ENCODE results near the gene PDPK1. TPM values are rescaled to one million over a fixed set of nuclear protein-coding genes. Genes with fewer than 3 reads are reported as not detected.
"Not testable (repeated sequence)": the region's sequence is repeated elsewhere in the genome, so short reads cannot be mapped to it uniquely, and the experiment has no call there.

PDPK1 gene
- total RNA-seq, 1 donor from 2014 or later, result 51.9 TPM

- H3K4me1 Mint-ChIP-seq, result peaks cover 11% of the 10 kb centered on the region
- peak overlapping the region; percentile 45 for H3K27ac Mint-ChIP-seq
- intact Hi-C loops (cut with micrococcal nuclease), result no loop called here
- peaks cover 33% of the 10 kb centered on the region for H3K36me3 Mint-ChIP-seq (ENCODE audit: low read depth)
- DNase-seq, result no peak
- no peak overlapping the region for H3K4me3 Mint-ChIP-seq
- H3K27me3 Mint-ChIP-seq, result no peaks in the 10 kb centered on the region
- no peaks in the 10 kb centered on the region for H3K9me3 Mint-ChIP-seq
These were observed 50.2 kb downstream of the PDPK1 start for GRCh38 chr16:2587891-2588565.

GRCh38 chr16:2591476-2592240, 53.8 kb downstream of the PDPK1 start:
- H3K27ac Mint-ChIP-seq, result no peak overlapping the region
- H3K9me3 Mint-ChIP-seq, result no peaks in the 10 kb centered on the region
- peaks cover 35% of the 10 kb centered on the region for H3K36me3 Mint-ChIP-seq (ENCODE audit: low read depth)
- no peak for DNase-seq
- H3K4me1 Mint-ChIP-seq, result peaks cover 18% of the 10 kb centered on the region
- H3K27me3 Mint-ChIP-seq, result no peaks in the 10 kb centered on the region
- no peak overlapping the region for H3K4me3 Mint-ChIP-seq
- intact Hi-C loops (cut with micrococcal nuclease), result loop anchor here (10.0 kb wide), 1 partner anchor 57 kb away; the partner anchor contains the start of genes CEMP1 and PDPK1

DNA sequence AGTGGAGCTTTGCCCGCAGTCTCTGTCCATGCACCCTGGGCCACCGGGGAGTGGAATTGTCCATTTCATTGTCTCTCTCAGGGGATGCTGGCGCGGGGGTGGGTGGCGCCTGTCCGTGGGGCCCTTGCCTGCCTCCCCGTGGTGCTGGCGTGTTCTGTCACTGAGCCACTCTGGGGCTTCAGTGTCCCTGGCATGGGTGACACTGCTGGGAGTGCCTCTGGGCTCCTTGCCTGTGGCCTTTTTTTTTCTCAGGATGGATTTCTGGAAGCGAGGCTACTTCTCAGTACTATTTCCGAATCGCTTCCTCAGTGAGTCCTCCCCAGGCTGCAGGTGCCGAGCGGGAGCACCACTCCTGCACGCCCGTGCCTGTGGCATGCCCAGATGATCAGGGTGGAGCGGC, 55.0 kb downstream of the PDPK1 start:
- Mint-ChIP-seq H3K36me3 (ENCODE audit: low read depth) (peaks cover 27% of the 10 kb centered on the region), H3K9me3 (no peaks in the 10 kb centered on the region), H3K27me3 (no peaks in the 10 kb centered on the region), H3K27ac (no peak overlapping the region), H3K4me3 (no peak overlapping the region), H3K4me1 (peaks cover 18% of the 10 kb centered on the region)
- intact Hi-C loops (cut with micrococcal nuclease), result loop anchor here (10.0 kb wide), 1 partner anchor 58 kb away; the partner anchor contains the start of genes CEMP1 and PDPK1
- no peak for DNase-seq

- no peak overlapping the region for H3K27ac Mint-ChIP-seq
- H3K4me1 Mint-ChIP-seq, result peaks cover 13% of the 10 kb centered on the region
- H3K4me3 Mint-ChIP-seq, result no peak overlapping the region
- H3K27me3 Mint-ChIP-seq, result no peaks in the 10 kb centered on the region
- peaks cover 15% of the 10 kb centered on the region for H3K36me3 Mint-ChIP-seq (ENCODE audit: low read depth)
- no peak for DNase-seq
- no peaks in the 10 kb centered on the region for H3K9me3 Mint-ChIP-seq
- intact Hi-C loops (cut with micrococcal nuclease), result loop anchor here (10.0 kb wide), 1 partner anchor 61 kb away; the partner anchor contains the start of genes CEMP1 and PDPK1
These were observed 57.8 kb downstream of the PDPK1 start for GRCh38 chr16:2595393-2596205.

- peaks cover 11% of the 10 kb centered on the region for H3K4me1 Mint-ChIP-seq
- H3K27ac Mint-ChIP-seq, result no peak overlapping the region
- intact Hi-C loops (cut with micrococcal nuclease), result loop anchor here (10.0 kb wide), 1 partner anchor 62 kb away; the partner anchor contains the start of genes CEMP1 and PDPK1
- peaks cover 13% of the 10 kb centered on the region for H3K36me3 Mint-ChIP-seq (ENCODE audit: low read depth)
- no peaks in the 10 kb centered on the region for H3K9me3 Mint-ChIP-seq
- H3K4me3 Mint-ChIP-seq, result no peak overlapping the region
- DNase-seq, result no peak
- no peaks in the 10 kb centered on the region for H3K27me3 Mint-ChIP-seq
These were observed 59.1 kb downstream of the PDPK1 start for GRCh38 chr16:2596747-2597559.

- H3K4me3 Mint-ChIP-seq, result no peak overlapping the region
- H3K4me1 Mint-ChIP-seq, result peaks cover 8% of the 10 kb centered on the region
- peaks cover 10% of the 10 kb centered on the region for H3K36me3 Mint-ChIP-seq (ENCODE audit: low read depth)
- no peaks in the 10 kb centered on the region for H3K9me3 Mint-ChIP-seq
- no peak overlapping the region for H3K27ac Mint-ChIP-seq
- DNase-seq, result no peak
- intact Hi-C loops (cut with micrococcal nuclease), result loop anchor here (10.0 kb wide), 1 partner anchor 63 kb away; the partner anchor contains the start of genes CEMP1 and PDPK1
- no peaks in the 10 kb centered on the region for H3K27me3 Mint-ChIP-seq
These were observed 59.7 kb downstream of the PDPK1 start for GRCh38 chr16:2597560-2597902.

- no peak for DNase-seq
- Mint-ChIP-seq H3K27ac (no peak overlapping the region), H3K9me3 (no peaks in the 10 kb centered on the region), H3K4me3 (no peak overlapping the region), H3K4me1 (peaks cover 11% of the 10 kb centered on the region), H3K27me3 (no peaks in the 10 kb centered on the region), H3K36me3 (ENCODE audit: low read depth) (peaks cover 13% of the 10 kb centered on the region)
- intact Hi-C loops (cut with micrococcal nuclease), result loop anchor here (10.0 kb wide), 1 partner anchor 63 kb away; the partner anchor contains the start of genes CEMP1 and PDPK1
These were observed 60.4 kb downstream of the PDPK1 start for GRCh38 chr16:2598133-2598641.

DNA sequence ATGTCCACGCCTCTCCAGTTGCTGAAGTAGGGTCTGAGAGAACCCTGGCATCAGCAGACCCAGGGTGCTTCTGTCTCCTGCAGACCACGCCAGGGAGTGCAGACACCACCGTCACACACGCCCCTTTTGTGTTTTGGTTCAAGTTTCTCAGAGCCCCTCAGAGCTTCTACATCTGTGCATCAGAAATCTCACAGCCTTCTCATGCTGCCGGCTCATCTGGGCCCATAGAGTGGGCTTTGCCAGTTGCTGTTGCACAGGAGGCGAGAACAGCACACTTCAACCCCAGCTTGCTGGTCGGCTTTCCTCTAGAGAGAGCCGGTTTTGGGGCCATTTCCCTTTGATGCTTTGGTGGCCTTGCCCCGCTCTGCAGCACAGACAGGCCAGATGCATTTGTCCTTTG, 60.9 kb downstream of the PDPK1 start:
- peaks cover 13% of the 10 kb centered on the region for H3K36me3 Mint-ChIP-seq (ENCODE audit: low read depth)
- no peaks in the 10 kb centered on the region for H3K27me3 Mint-ChIP-seq
- no peaks in the 10 kb centered on the region for H3K9me3 Mint-ChIP-seq
- intact Hi-C loops (cut with micrococcal nuclease), result loop anchor here (10.0 kb wide), 1 partner anchor 64 kb away; the partner anchor contains the start of genes CEMP1 and PDPK1
- no peak overlapping the region for H3K27ac Mint-ChIP-seq
- peaks cover 7% of the 10 kb centered on the region for H3K4me1 Mint-ChIP-seq
- no peak overlapping the region for H3K4me3 Mint-ChIP-seq
- DNase-seq, result no peak

- not testable (repeated sequence) for H3K9me3 Mint-ChIP-seq
These were observed 61.3 kb downstream of the PDPK1 start for GRCh38 chr16:2599165-2599564.

GRCh38 chr16:2599785-2600184, 62.0 kb downstream of the PDPK1 start:
- H3K27me3 Mint-ChIP-seq, H3K4me1 Mint-ChIP-seq, H3K9me3 Mint-ChIP-seq, H3K27ac Mint-ChIP-seq, DNase-seq, H3K4me3 Mint-ChIP-seq: not testable (repeated sequence)
- H3K36me3 Mint-ChIP-seq (ENCODE audit: low read depth), result peaks cover 13% of the 10 kb centered on the region
- intact Hi-C loops (cut with micrococcal nuclease), result loop anchor here (10.0 kb wide), 2 partner anchors 65 to 85 kb away; partner anchors contain the start of genes ATP6V0C, CEMP1 and PDPK1

More at GRCh38 chr16:2599165-2599564, 61.3 kb downstream of the PDPK1 start:
- H3K27me3 Mint-ChIP-seq, DNase-seq, H3K4me1 Mint-ChIP-seq, H3K27ac Mint-ChIP-seq, H3K4me3 Mint-ChIP-seq: not testable (repeated sequence)
- intact Hi-C loops (cut with micrococcal nuclease), result loop anchor here (10.0 kb wide), 1 partner anchor 64 kb away; the partner anchor contains the start of genes CEMP1 and PDPK1
- H3K36me3 Mint-ChIP-seq (ENCODE audit: low read depth), result peaks cover 13% of the 10 kb centered on the region

DNA sequence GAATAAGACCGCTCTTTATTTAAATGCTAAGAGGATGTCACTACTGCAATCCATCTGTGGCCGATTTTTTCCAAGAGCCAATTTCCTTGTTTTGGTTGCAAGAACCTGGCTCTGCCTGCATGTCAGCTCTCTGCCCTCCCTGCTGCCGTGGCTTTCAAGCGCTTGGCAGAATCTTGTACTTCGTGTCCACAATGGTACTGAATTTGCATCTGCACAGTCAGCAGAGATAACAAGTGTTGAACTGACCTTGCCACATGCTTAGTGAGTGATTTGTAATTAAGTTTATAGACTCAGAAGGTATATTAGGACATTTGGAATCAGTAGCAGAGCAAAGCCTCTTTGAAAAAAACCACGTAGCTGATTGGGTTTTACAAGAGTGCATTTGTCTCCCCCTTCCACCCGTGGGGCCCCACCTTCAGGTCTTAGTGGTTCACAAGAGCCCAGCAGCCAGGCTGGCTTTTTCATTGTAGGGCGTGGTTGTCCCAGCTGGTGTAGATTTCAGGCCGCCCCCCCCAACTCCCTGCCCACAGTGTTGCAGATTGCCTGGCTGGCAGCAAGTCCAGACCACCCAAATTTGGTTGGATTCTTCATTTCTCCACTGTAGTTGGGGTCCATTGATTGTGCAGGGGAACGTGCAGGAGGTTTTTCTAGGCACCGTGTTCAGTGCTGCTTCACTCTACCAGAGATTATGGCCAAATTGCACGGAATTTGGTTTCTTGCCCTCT, 63.6 kb downstream of the PDPK1 start:
- H3K27ac Mint-ChIP-seq, result peak overlapping the region; percentile 43
- not testable (repeated sequence) for H3K4me3 Mint-ChIP-seq; DNase-seq; H3K4me1 Mint-ChIP-seq; H3K36me3 Mint-ChIP-seq (ENCODE audit: low read depth); H3K9me3 Mint-ChIP-seq; H3K27me3 Mint-ChIP-seq
- intact Hi-C loops (cut with micrococcal nuclease), result loop anchor here (10.0 kb wide), 1 partner anchor 87 kb away; the partner anchor contains the start of gene ATP6V0C

DNA sequence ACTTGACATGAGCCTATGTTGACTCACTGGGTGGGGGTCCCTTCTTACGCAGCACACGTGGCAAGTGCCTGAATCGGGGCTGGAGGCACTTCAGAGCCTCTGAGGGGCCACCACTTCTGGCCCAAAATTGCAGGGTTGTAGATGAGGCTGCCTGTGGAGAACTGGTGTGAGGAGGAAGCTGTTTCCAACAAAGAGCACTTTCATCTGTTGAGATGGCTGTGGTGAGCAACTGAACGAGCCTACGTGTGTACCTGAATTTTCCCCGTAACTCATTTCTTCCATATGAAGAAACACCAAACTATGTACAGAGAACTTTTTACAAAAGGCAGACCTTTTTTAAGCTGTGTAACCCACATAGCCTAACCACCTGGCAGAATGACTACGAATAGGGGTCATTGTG, 64.4 kb downstream of the PDPK1 start:
- not testable (repeated sequence) for H3K27me3 Mint-ChIP-seq

More for the DNA sequence above, 64.4 kb downstream of the PDPK1 start:
- not testable (repeated sequence) for H3K9me3 Mint-ChIP-seq; DNase-seq; H3K36me3 Mint-ChIP-seq (ENCODE audit: low read depth); H3K4me3 Mint-ChIP-seq
- intact Hi-C loops (cut with micrococcal nuclease), result loop anchor here (10.0 kb wide), 1 partner anchor 87 kb away; the partner anchor contains the start of gene ATP6V0C
- Mint-ChIP-seq H3K4me1 (peaks cover 10% of the 10 kb centered on the region), H3K27ac (peak overlapping the region; percentile 43)
